ENCODE data around the gene EVC2. TPM values are rescaled to one million over a fixed set of nuclear protein-coding genes. Genes with fewer than 3 reads are reported as not detected.

EVC2 gene
- total RNA-seq, 1 experiment from 2014 or later, result not detected

GRCh38 chr4:5638976-5639375 lies 69.4 kb downstream of the EVC2 start:
- ChIA-PET POLR2A (interaction anchor here (0.6 kb wide), 1 partner anchor 1042 kb away, joined by 6 read pairs; no protein-coding TSS in a partner anchor), CTCF (no interaction called here)
- DNase-seq (ENCODE audit: low read depth, low spot score), result no peak
- Histone ChIP-seq H3K27ac (ENCODE audit: low read length) (no peak overlapping the region), H3K4me1 (ENCODE audit: control insufficient read depth, insufficient read depth, low read length) (no peaks in the 10 kb centered on the region), H3K9me3 (ENCODE audit: control insufficient read depth, insufficient read depth, low read depth, low read length) (no peaks in the 10 kb centered on the region), H3K4me3 (ENCODE audit: low read depth in 2 of 2, low read length in 2 of 2) (no peak overlapping the region), H3K27me3 (ENCODE audit: control insufficient read depth, insufficient read depth, low read length) (no peaks in the 10 kb centered on the region; the same call in 1 of the 2 replicates), H3K36me3 (ENCODE audit: control insufficient read depth, insufficient read depth, low read length) (no peaks in the 10 kb centered on the region)
- TF ChIP-seq TCF7L2 (IDR thresholded peaks at IDR 0.05; ENCODE audit: low read depth, low read length) (no peak), SIN3A (IDR thresholded peaks at IDR 0.05; ENCODE audit: borderline replicate concordance, insufficient read depth, low read depth, low read length) (no peak), POLR2AphosphoS5 (IDR thresholded peaks at IDR 0.05; ENCODE audit: low read depth, low read length) (no peak), REST (IDR thresholded peaks at IDR 0.05; ENCODE audit: insufficient read depth in 1 of 2, low read depth in 2 of 2, low read length in 1 of 2) (no peak)
- TF ChIP-seq, protein P1, sequence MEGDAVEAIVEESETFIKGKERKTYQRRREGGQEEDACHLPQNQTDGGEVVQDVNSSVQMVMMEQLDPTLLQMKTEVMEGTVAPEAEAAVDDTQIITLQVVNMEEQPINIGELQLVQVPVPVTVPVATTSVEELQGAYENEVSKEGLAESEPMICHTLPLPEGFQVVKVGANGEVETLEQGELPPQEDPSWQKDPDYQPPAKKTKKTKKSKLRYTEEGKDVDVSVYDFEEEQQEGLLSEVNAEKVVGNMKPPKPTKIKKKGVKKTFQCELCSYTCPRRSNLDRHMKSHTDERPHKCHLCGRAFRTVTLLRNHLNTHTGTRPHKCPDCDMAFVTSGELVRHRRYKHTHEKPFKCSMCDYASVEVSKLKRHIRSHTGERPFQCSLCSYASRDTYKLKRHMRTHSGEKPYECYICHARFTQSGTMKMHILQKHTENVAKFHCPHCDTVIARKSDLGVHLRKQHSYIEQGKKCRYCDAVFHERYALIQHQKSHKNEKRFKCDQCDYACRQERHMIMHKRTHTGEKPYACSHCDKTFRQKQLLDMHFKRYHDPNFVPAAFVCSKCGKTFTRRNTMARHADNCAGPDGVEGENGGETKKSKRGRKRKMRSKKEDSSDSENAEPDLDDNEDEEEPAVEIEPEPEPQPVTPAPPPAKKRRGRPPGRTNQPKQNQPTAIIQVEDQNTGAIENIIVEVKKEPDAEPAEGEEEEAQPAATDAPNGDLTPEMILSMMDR (IDR thresholded peaks at IDR 0.05), result no peak
- intact Hi-C loops (cut with micrococcal nuclease; ENCODE audit: unreplicated experiment), result no loop called here
- no TSS peak for BruUV-seq (replicated peaks)
- ATAC-seq, result no peak
- in situ Hi-C loops (cut with HindIII; ENCODE audit: low pct_unique_long_range_greater_than_20kb, low sequenced_read_pairs), result no loop called here

- POLR2A ChIA-PET, result no interaction called here
These were observed 70.0 kb downstream of the EVC2 start for GRCh38 chr4:5638316-5638715.

More at GRCh38 chr4:5638316-5638715, 70.0 kb downstream of the EVC2 start:
- intact Hi-C loops (cut with micrococcal nuclease; ENCODE audit: unreplicated experiment), result no loop called here
- Histone ChIP-seq H3K9me3 (ENCODE audit: control insufficient read depth, insufficient read depth, low read depth, low read length) (no peaks in the 10 kb centered on the region), H3K4me3 (ENCODE audit: low read depth in 2 of 2, low read length in 2 of 2) (no peak overlapping the region), H3K27me3 (ENCODE audit: control insufficient read depth, insufficient read depth, low read length) (no peaks in the 10 kb centered on the region; the same call in 1 of the 2 replicates), H3K36me3 (ENCODE audit: control insufficient read depth, insufficient read depth, low read length) (no peaks in the 10 kb centered on the region), H3K27ac (ENCODE audit: low read length) (no peak overlapping the region), H3K4me1 (ENCODE audit: control insufficient read depth, insufficient read depth, low read length) (no peaks in the 10 kb centered on the region)
- DNase-seq (ENCODE audit: low read depth, low spot score) (no peak), ATAC-seq (no peak)
- CTCF ChIA-PET, result no interaction called here
- TF ChIP-seq POLR2AphosphoS5 (IDR thresholded peaks at IDR 0.05; ENCODE audit: low read depth, low read length), result no peak
- TF ChIP-seq, protein P1 (IDR thresholded peaks at IDR 0.05), result no peak
- no peak for TF ChIP-seq REST (IDR thresholded peaks at IDR 0.05; ENCODE audit: insufficient read depth in 1 of 2, low read depth in 2 of 2, low read length in 1 of 2)
- no peak for TF ChIP-seq TCF7L2 (IDR thresholded peaks at IDR 0.05; ENCODE audit: low read depth, low read length)
- TF ChIP-seq SIN3A (IDR thresholded peaks at IDR 0.05; ENCODE audit: borderline replicate concordance, insufficient read depth, low read depth, low read length), result no peak
- BruUV-seq (replicated peaks), result no TSS peak
- in situ Hi-C loops (cut with HindIII; ENCODE audit: low pct_unique_long_range_greater_than_20kb, low sequenced_read_pairs), result no loop called here
